C4-2B (cell line): Measurements from ENCODE around the gene HLTF.

Source experiments
- ZFX ChIP-seq: fragments of 450-650 bp; IDR thresholded peaks from 2 replicates; pipeline ENCODE4 v1.6.1; 2017
- TF ChIP-seq, protein P1 (sequence below): fragments of 450-650 bp; conservative IDR thresholded peaks from 2 replicates; pipeline ENCODE4 v1.5.1; 2017; ENCODE audit warnings: mild to moderate bottlenecking

DNA sequence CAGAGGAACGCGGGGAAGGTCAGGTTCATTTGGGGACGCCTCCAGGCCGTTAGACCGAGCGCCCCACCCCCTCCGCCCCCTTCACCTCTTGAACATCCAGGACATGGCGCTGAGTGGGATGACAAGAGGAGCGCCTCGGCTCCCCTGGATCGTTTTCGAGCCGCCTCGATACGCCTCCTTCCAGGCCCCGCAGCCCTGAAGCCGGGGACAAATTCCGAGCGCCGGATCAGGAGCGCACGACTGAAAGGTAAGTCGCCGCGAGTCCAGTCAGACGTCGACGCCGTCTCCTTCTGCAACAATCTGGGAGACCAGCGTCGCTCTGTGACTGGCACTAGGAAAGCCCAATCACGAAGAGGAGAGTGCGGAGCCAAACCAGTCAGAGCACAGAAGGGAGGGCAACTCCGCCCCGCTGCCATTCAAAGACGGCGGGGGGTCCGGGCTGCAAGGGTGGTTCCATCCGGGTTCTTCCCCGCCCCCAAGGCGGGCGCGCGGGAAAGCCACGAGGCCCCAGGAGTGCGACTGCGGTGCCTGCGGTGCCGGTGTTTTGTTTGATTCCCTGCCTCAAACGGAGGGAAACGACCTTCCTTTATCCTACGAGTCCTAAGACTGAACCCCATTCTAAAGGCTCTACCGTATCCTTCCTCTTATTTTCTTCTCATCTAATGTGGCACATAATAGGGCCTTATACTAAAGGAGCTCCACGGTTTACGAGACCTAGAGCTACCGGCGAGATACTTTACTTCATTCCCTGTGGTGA, at the start of gene HLTF:
- TF ChIP-seq, protein P1, sequence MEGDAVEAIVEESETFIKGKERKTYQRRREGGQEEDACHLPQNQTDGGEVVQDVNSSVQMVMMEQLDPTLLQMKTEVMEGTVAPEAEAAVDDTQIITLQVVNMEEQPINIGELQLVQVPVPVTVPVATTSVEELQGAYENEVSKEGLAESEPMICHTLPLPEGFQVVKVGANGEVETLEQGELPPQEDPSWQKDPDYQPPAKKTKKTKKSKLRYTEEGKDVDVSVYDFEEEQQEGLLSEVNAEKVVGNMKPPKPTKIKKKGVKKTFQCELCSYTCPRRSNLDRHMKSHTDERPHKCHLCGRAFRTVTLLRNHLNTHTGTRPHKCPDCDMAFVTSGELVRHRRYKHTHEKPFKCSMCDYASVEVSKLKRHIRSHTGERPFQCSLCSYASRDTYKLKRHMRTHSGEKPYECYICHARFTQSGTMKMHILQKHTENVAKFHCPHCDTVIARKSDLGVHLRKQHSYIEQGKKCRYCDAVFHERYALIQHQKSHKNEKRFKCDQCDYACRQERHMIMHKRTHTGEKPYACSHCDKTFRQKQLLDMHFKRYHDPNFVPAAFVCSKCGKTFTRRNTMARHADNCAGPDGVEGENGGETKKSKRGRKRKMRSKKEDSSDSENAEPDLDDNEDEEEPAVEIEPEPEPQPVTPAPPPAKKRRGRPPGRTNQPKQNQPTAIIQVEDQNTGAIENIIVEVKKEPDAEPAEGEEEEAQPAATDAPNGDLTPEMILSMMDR = no peak
- TF ChIP-seq ZFX = peak; percentile 30; the same call in 1 of the 2 replicates
